H54 (cell line): ENCODE results near the gene CABP2.

Experiments used
- DNase-seq: peaks from one replicate; pipeline ENCODE4 v3.0.0; 2011; ENCODE audit warnings: low spot score, mixed read lengths; ENCODE audit not compliant: insufficient read length
- FAIRE-seq: peaks from 3 replicates; lab custom pipeline; 2011; peaks lifted over from hg19 to GRCh38; lab: Jason Lieb, UNC
- POLR2A ChIP-seq: IDR thresholded peaks from 2 replicates; pipeline ENCODE4 v1.6.1; 2011; ENCODE audit warnings: low read depth, mild to moderate bottlenecking, low read length

CABP2 gene

DNA sequence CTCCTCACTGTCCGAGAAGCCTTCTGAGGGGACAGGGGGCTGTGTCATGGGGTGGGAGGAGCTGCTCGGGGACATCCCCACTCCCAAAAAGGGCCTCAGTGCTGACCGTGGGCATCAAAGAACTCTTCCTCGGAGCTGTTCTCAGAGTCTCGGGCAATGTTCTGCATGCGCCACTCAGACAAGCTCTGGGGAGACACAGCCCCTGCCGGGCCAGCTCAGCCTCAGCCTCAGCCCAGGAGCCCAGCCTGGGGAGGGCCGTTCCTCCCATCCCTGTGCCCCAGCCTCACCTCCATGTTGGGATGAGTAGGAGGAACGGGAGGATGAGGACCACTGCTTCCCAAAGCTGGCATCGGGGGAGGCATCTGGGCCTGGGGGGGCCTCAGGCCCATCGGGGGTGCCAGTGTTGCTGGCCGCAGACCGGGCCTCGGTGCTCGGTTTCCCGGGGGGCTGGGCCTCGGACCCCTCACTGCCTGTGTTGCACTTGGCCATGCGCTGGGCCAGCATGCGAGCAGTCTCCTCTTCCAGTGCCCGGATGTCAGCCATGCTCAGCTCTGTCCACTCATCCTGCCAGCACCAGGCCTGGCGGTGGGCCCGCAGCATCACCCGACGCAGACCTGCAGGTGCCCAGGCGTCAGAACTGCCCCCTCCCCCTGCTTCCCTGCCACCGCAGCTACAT, 23.3 kb downstream of the CABP2 start:
- no peak for TF ChIP-seq POLR2A
- FAIRE-seq (no peak), DNase-seq (no peak)

DNA sequence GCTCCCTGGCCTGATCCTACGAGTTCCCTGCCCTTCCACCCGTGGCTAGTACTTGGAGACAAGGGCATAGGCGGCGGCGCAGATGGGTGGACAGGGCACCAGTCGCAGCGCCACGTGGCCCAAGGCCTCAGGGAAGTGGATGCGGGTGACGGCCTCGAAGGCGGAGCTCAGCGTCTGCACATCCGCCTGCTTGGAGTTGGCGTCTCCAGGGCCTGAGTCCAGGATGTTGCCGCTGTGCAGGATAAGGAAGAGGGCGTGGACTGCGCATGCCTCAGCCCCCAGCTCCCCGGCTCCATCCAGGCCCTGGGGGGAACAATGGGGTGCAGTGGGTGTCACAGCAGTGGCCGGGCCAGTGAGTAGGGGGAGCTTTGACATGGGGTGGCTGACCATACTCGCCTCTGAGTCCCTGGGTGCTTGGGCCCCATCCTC, 24.7 kb downstream of the CABP2 start:
- DNase-seq (no peak), FAIRE-seq (no peak)
- no peak for TF ChIP-seq POLR2A

DNA sequence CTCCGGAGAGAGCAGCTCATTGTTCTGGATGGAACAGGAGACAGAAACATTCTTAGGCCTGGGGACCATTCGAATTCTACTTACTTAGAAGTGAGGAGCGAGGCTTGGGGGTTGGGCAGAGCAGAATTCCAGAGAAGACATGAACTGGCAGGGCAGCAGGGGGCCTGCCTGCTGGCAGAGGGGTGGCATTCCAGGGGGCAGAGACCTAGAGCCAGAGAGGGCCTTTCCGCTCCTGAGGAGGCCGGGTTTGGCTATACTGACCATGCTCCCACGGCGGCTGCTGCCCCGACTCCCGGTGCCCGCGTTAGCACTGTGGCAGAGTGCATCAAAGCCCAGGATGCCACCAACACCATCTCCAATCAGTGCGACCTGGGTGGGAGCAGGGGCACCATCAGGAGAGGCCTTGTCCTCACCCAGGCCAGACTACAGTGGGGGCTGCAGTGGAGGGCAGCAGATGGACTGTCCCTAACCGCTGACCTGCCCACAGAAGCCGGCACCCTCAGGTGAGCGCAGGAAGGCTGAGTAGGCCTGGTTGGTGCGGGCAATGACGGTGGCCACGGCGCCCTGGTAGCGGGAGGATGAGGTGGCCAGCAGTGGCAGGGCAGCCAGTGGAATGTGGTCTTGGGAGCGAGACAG, 25.5 kb downstream of the CABP2 start:
- no peak for TF ChIP-seq POLR2A
- DNase-seq = no peak
- FAIRE-seq = no peak

DNA sequence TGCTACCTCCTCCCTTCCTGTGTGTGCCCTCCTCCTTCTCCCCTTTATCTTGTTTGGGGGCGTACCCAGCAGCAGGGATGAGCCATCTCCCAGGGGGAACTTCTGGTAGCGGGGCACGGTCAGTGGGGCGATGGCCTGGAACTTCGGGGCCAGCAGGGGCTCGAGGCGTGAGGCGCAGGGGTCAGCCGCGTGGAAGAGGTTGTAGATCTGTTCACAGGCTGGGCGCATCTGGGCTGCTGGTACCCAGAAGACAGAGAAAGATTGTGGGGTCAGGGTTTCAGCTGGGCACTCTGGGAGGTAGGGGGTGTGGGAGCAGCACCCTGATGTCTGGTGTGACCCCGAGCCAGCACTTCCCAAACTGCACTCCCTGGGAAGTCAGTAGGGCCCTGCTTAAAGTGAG, 27.1 kb downstream of the CABP2 start:
- no peak for FAIRE-seq

DNA sequence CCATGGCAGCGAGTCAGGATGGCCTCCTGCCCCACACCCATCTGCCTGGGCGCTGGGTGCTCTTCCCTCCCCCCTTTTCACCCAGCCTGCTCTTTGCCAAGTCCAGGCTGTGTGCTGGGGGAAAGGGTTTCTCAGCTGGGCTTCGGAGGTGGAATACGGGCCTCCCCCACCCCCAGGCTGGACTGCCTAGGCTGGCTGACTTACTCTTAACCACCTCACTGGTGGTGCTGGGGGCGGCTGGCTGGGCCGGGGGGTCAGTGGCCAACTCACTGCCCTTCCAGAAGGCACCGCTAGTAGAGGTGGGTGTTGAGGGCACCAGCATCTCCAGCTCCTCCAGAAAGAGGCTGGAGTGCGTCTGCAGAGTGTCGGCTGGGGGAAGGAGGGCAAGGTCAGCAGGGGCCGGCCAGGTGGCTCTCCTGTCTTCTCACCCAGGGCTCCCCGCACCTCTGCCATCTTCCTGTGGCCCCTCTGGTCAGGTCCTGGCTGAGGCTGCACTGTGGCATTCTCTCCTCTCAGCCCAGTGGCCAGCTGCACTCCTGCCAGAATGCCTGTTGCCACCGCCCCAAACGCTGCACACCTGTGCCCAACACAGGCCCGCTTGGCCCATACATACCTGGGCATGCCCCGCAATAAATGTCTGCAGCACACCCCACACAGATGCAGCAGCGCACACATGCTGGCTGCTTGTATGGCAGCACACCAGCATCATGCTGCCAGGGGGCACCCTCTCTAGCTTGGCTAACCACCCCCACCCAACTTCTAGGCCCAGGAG, 27.8 kb downstream of the CABP2 start:
- DNase-seq (no peak), FAIRE-seq (no peak)
- no peak for TF ChIP-seq POLR2A

More for the DNA sequence above, 27.1 kb downstream of the CABP2 start:
- no peak for TF ChIP-seq POLR2A
- DNase-seq = no peak

DNA sequence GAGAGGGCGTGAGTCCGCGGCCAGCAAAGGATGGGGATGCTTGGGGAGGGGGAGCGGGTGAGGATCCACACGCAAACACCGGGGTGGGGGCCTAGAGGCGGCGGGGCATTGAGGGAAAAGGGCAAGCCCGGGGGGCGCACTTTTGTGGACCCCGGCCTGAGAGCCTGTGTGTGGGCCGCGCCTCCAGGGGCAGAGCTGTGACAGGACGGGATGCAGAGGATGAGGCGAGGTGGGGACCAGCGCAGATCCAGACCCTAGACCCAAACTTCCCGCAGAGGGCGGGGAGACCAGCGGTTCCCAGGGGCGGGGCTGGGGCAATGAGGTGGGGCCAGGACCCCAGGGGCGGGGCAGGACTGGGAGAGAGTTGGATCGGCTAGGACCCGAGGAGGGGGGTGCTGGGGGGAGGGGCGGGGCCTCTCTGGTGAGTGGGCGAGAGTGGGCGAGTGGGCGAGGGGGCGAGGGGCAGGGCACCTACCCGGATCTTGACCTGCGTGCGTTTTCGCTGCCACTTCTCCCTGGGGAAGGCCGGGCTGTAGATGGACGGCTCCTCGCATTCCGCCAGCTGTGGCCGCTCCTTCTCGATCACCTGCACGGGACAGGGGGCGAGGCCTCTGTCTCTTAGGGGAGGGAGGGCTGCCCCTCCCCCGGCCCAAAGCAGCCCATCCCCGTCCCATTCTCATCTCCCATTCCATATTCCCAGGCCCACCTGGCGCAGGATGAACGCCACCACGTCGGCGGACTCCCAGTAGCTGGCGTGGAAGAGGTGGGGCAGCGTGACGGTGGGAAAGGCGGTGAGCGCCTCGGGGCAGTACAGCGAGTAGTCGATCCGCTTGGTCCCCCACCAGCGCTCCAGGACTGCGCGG, 28.6 kb downstream of the CABP2 start:
- TF ChIP-seq POLR2A = no peak
- FAIRE-seq (no peak), DNase-seq (no peak)

DNA sequence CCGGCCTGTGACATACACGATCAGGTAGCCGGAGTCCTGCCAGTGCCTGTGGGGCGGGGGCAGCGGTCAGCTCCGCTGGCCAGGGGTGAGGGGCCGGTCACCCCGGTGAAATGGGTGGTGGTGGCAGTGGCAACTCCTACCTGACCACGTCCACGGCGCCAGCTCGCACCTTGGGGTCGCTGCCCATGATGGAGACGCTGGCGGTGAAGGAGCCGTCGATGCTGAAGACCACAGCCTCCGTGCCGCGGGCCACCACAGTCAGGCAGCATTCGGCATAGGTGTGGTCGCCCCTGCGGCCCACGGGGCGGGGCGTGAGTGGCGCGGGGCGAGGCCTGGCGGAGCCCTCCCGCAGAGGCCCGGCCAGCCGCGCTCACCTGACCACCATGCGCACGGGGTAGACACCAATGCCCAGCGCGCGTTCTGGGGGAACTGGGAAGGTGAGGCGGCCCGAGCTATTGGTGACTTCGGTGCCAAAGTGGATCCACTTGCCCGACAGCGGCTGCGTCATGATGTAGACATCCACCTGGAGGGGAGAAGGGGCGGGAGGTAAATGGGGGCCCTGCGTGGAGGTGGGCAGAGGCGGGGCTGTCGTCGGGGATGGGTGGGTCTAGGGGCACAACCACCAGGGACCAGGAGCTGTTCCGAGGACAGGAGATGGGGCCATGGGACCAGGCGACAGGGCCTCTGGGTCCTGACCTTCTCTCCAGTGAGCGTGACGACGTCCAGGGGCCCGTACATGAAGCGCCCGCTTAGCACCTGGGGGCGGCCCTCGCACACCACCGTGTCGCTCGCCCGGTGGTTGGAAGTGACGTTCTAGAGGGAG, 29.5 kb downstream of the CABP2 start:
- DNase-seq (no peak), FAIRE-seq (no peak)
- TF ChIP-seq POLR2A = no peak

DNA sequence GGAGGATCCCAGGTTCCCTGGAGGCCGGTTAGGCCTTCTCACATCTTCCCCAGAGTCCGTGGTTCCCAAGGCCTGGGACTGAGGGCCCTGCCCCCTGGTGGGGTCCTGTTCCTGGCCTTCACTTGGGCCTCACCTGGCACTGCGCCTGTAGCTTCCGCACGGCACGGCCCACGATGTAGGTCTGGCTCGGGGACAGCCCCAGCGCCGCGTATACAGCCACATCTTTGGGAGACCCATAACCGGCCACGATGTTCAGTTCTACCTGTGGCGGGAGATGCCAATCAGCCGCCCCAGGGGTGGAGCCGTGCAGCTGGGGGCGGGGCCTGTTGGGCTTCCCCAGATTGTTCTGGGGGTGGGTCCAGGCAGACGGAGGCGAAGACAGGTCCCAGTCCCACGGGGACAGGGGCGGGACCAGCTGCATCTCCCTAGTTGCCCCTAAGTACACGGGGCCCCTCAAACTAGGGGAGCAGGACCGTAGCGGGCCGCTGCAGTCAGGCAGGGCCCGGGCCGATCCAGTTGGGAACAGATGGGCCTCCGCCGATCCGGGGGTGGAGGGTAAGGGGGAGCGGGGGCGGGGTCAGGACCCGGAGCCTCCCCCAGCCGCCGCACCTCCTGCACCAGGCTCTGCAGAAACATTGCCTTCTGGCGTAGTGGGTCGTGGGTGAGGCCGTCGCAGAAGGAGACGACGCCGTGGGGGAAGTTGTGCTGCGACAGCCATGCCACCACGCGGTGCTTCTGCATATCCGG, 30.3 kb downstream of the CABP2 start:
- no peak for DNase-seq
- no peak for TF ChIP-seq POLR2A
- no peak for FAIRE-seq

DNA sequence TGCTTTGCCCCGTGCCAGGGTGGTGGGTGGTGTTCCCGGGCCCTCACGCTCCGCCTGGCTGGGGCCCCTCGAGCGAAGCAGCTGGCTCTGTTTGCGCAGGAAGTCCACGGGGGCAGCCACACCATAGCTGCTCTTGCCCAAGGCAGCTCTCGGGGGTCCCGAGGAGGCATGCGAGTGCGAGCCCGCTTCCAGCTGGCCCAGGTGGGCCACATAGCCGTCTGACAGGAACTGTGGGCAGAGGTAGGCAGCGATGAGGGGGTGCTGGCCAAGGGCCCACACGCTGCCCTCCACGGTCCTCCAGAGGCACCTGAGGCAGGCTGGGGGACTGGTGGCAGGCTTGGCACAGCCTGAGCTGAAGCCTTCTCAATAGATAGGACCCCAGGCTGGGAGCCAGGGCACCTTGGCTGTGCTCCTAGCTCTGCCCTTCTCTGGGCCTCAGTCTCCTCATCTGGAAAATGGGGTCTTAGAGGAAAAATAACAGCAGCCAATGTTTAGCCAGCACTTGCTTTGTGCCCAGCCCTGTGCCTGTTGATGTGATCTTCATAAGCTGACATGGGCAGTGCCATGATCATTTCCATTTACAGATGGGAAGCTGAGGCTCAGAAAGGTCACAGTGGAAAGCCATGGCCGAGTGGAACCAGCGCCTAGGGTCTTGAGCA, 31.0 kb downstream of the CABP2 start:
- TF ChIP-seq POLR2A = no peak
- FAIRE-seq (no peak), DNase-seq (no peak)

DNA sequence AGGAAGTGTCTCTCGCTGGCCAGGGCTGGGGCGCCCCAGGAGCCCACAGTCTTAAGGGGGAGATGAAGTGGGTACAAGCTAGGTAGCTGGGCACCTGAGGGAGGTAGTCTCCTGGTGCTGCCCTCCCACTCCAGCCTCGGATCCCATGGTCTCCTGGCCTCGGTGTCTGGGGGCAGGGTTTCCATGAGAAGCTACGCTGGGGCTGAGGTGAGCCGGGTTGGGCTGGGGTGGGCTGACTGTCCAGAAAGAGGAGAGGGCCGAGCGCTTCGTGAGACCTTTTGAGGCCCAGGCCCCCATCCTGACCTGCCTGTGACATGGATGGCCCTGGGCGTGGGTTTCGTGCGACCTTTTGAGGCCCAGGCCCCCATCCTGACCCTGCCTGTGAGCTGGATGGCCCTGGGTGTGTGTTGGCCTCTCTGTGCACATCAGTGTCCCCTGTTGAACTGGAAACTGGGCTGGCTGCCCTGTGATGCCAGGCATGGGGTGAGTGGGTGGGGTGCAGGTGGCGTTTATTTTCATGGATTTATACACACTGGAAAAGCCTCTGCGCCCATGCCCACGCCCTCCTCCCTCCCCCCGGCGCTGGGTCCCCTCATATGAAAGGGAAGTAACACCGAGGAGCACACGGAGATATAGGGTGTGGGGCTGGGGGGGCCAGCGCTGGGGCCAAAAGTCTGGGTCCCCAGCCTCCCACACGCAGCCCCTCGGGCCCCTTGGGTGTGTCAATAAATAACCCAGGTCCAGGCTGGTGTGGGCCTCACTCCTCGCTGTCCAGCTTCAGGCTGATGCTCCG, 31.8 kb downstream of the CABP2 start:
- FAIRE-seq (no peak), DNase-seq (no peak)
- TF ChIP-seq POLR2A = no peak

DNA sequence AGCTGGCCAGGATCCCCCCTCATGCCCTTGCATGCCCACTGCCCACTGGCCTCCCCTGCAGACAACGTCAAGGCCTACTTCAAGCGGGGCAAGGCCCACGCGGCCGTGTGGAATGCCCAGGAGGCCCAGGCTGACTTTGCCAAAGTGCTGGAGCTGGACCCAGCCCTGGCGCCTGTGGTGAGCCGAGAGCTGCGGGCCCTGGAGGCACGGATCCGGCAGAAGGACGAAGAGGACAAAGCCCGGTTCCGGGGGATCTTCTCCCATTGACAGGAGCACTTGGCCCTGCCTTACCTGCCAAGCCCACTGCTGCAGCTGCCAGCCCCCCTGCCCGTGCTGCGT, 32.5 kb downstream of the CABP2 start:
- DNase-seq (no peak), FAIRE-seq (no peak)
- no peak for TF ChIP-seq POLR2A
